ENCODE data around the gene SMARCC1.

Gene SMARCC1

GRCh38 chr3:47542471-47543173, 239.1 kb downstream of the SMARCC1 start:
- H3K27ac ChIP-seq: no peak overlapping the region
- TF ChIP-seq CTCF (IDR thresholded peaks at IDR 0.05): no peak

- no peak overlapping the region for H3K27ac ChIP-seq
- TF ChIP-seq CTCF (IDR thresholded peaks at IDR 0.05) (no peak), ZFX (IDR thresholded peaks at IDR 0.05; ENCODE audit: borderline replicate concordance) (no peak)
Measured at GRCh38 chr3:47541583-47542108, 240.0 kb downstream of the SMARCC1 start.

- TF ChIP-seq CTCF (IDR thresholded peaks at IDR 0.05) (no peak), ZFX (IDR thresholded peaks at IDR 0.05; ENCODE audit: borderline replicate concordance) (no peak)
- H3K27ac ChIP-seq: no peak overlapping the region
Measured at GRCh38 chr3:47540281-47540680, 241.4 kb downstream of the SMARCC1 start.

- H3K27ac ChIP-seq: no peak overlapping the region
- TF ChIP-seq ZFX (IDR thresholded peaks at IDR 0.05; ENCODE audit: borderline replicate concordance) (no peak), CTCF (IDR thresholded peaks at IDR 0.05) (no peak)
Measured at GRCh38 chr3:47536967-47537366, 244.7 kb downstream of the SMARCC1 start.

- no peak overlapping the region for H3K27ac ChIP-seq
- no peak for TF ChIP-seq CTCF (IDR thresholded peaks at IDR 0.05)
- TF ChIP-seq ZFX (IDR thresholded peaks at IDR 0.05; ENCODE audit: borderline replicate concordance): no peak
Measured at GRCh38 chr3:47536221-47536891, 245.3 kb downstream of the SMARCC1 start.
